Measurements from ENCODE around the gene SPINT3. TPM values are rescaled to one million over a fixed set of nuclear protein-coding genes. Genes with fewer than 3 reads are reported as not detected.
A peak's percentile ranks its signal among the peaks of the same experiment; 100 is the strongest.

SPINT3 gene, protein sequence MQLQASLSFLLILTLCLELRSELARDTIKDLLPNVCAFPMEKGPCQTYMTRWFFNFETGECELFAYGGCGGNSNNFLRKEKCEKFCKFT
- total RNA-seq (2014; rRNA removed; shearing (Covaris generic)) = not detected in 2 replicates

DNA sequence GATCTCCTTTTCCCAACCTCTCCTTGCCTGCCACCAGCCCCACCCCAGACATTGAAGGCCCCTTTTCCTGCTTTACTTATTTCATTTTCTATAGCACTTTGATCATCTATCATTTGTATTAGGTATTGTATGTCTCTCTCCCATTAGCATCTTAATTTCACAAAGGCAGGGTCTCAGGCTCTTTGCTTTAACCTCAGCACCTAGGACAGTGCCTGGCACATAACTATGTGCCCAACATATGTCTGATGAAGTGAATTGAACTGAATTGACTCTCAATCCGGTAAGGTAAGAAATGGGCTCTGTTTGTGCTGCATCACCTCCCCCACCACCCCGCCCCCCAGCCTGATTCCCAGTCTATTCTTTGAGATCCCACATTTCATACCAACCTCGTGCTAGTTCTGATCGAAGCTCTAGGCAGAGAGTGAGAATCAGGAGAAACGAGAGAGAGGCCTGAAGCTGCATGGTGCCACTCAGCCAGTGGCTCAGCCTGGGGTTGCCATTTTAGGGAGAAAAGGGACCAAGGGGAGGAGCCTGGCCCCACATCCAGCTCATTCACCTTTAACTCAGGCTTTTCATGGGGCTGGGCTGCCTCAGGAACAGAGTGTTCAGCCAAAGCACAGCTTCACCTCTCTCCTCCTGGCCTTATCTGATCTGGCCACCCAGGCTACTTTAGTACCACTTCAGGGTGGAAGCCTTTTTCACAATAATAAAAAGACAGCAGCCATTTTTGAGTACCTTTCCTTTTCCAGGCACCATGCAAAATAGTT, at the start of gene SPINT3:
Gene SPINT3 (minus strand): TSS at position 476 of the 767 bp plus-strand sequence. CDS start 14 bp downstream, at position 462.
- DNase-seq (ENCODE audit: low read depth) = no peak

DNA sequence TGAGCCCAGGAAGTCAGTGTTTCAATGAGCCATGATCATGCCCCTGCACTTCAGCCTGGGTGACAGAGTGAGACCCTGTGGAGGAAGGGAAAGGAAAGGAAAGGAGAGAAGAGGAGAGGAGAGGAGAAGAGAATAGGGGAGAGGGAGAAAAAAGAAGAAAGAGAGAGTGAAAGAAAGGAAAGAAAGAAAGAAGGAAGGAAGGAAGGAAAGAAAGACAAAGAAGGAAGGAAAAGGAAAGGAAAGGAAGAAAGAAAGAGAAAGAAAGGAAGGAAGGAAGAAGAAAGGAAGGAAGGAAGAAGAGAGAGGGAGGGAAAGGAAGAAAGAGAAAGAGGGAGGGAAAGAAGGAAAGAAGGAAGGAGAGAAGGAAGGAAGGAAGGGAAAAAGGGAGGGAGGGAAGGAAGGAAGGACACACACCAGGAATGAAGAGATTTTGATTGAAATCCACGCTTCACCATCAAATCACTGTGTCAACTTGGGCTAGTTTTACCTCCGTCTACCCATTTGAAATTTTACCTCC, 49.4 kb upstream of the SPINT3 start:
- DNase-seq (ENCODE audit: low read depth) = no peak

GRCh38 chr20:45555198-45555597, 39.8 kb upstream of the SPINT3 start:
- no peak for DNase-seq (ENCODE audit: low read depth)

DNA sequence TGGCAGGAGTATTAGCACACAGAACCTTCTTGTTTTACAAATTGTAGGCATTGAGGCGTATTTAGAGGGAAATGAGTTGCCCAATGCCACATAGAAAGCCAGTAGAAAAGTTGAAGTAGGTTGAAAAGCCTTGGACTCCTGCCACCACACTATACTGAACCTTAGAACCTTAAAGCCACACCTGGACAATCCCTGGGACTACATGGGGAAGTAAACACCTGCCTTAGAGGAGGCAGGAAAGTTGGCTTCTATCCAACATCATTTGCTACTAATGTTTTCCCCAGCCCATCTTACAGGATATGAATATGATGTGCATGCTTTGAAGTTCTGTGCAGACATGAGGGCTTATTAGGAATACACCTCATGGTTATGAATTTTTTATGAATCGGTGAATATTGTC, 37.0 kb upstream of the SPINT3 start:
- no peak for DNase-seq (ENCODE audit: low read depth)

DNA sequence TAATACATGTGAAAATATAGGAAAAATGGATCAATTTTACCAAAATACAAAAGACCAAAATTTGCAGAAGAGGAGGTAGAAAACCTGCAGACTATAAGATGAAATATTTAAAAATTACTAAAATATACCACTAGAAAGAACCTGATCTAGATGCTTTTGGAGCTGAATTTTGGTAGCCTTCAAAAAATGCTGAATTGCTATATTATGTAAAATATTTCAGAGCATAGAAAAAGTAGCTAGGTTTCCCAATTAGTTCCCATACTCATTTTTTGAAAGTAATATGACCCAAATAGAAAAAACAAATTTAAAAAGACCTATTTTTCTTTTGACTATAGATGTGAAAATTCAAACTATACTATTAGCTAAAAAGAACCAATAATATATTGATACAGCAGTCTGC, 35.3 kb upstream of the SPINT3 start:
- no peak for DNase-seq (ENCODE audit: low read depth)

DNA sequence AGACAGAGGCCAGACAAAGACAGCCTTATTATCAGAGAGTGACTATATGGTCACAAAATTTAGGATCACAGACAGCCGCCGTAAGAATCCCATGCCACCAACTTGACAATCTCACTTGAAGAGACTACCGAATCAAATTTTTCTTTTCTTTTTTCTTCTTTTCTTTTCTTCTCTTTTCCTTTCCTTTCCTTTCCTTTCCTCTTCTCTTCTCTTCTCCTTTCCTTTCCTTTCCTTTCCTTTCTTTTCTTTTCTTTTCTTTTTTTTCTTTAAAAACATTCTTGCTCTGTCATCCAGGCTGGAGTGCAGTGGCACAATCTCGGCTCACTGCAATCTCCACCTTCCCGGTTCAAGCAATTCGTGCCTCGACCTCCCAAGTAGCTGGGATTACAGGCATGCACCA, 33.0 kb upstream of the SPINT3 start:
- no peak for DNase-seq (ENCODE audit: low read depth)

DNA sequence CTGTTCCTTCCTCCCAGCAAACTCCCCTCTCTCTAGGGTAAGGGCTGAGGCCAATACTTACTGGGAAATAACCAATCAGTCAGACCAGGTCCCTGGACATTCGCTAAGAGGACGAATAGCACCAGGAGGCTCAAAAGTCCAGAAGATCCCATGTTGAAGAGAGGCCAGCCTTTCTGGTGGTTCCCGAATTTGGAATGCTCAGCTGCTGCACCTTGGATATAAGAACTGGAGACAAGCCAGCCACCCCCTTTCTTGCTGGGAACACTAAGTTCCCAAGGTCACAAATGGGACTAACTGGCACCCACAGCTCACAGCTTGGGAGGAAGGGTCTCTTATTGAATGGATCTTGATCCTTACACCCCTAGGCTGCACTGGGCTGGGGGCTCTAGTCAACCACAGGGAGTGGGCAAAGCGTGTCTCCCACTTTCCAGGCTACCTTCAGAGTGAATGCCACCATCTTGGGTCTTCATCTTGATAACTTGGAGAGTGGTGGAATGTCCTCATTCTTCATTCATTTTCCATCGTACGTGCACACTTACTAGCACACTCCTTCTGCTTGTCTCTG, 31.9 kb upstream of the SPINT3 start, which contains the start of gene EPPIN:
Gene EPPIN (minus strand): TSS at position 196 of the 565 bp plus-strand sequence. CDS start 44 bp downstream, at position 152.
- no peak for DNase-seq (ENCODE audit: low read depth)

GRCh38 chr20:45545754-45546453, 30.5 kb upstream of the SPINT3 start:
- DNase-seq (ENCODE audit: low read depth) = peak; percentile 54

DNA sequence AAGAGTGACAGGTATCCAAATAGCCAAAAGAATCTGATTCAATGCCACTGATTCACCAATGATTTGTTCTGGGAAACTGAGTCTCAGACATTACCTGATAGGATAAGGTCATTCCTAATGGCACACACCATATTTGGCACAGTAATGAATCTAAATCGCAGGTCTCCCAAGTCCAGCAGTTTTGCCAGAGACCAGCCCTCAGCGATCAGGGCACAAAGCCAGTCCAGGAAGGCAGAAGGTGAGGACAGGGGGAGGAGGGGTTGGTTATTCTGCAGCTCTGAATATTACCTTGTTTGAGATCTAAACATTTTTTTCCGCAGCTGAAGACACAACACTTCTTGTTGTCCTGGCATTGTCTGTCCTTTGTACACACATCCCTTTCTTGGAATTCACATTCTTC, 29.9 kb upstream of the SPINT3 start:
- no peak for DNase-seq (ENCODE audit: low read depth)

DNA sequence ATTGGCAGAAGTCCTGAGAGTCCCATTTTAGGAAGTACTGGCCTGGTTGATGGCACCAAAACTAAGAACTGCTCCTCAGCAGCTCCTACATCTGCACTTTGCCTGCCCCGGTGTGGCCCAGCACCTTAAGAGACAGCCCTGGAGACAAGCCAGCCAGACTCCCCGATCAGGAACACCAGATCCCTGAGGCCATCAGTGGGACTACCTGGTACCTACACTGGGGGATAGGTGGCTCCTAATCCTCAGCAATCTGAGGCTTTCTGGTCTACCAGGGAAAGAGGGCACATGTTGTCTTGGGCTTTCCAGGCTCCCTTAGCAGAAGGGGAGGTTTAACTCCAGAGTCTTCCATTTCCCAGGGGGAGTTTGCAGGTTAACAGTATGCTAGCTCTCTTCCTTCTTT, 24.0 kb upstream of the SPINT3 start, which contains the start of gene WFDC6:
Gene WFDC6 (minus strand): TSS at position 101 of the 400 bp plus-strand sequence. CDS start 75 bp downstream, at position 26.
- DNase-seq (ENCODE audit: low read depth) = no peak

- peak; percentile 80 for DNase-seq (ENCODE audit: low read depth)
Measured at GRCh38 chr20:45538209-45538799, 22.9 kb upstream of the SPINT3 start.

DNA sequence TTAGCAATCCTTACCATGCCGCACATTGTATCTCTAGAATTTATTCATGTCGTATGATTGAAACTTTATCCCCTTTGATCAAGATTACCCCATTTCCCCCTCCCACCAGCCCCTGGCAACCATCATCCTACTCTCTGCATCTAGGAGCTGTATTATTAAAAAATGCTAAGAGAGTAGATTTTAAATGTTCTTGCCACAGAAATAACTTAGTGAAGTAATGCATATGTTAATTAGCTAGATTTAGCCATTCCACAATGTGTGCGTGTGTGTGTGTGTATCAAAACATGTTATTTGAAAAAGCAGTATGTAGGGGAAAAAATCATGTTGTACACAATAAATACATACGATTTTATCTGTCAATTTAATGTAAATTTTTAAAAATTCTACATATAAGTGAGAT, 11.9 kb upstream of the SPINT3 start:
- no peak for DNase-seq (ENCODE audit: low read depth)

DNA sequence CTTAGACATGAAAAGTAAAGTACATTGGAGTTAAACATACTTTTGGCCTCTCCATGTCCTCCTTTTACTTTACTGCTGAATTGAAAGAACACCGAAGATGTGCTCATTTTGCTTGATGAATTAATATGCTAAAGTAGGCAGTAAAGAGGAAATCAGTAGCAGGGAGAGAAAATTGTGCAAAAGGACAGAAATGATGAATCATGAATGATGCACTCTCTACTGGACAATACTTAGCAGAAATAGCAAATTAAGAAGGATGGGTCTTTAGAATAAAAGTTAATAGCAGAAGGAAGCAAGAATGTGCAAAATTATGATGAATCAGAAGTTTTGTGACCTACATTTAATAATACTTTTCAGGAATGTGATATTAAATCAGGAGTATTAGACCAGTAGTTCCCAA, 8.4 kb upstream of the SPINT3 start:
- DNase-seq (ENCODE audit: low read depth) = no peak

GRCh38 chr20:45518282-45518681, 2.9 kb upstream of the SPINT3 start:
- DNase-seq (ENCODE audit: low read depth) = peak; percentile 35

- peak; percentile 23 for DNase-seq (ENCODE audit: low read depth)
Measured at GRCh38 chr20:45510242-45510862, 5.1 kb downstream of the SPINT3 start.

DNA sequence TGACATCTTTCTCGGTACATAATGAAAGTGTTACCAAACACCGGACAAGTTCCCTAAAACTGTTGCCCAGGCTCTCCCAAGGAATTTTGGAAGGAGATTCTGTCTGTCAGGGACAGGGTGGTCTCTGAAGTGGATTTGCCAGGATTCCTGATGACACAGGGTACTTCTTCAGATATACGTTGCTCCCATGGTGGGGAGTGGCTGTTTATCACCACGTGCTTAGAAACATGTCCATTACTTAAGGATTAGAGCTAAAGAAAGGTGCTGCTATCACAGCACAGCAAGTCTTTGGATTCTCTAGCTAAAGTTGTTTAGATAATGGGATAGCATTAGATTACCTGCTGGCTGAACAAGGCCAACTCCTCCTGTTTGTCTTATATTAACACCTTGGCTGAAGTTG, 6.3 kb downstream of the SPINT3 start:
- no peak for DNase-seq (ENCODE audit: low read depth)

DNA sequence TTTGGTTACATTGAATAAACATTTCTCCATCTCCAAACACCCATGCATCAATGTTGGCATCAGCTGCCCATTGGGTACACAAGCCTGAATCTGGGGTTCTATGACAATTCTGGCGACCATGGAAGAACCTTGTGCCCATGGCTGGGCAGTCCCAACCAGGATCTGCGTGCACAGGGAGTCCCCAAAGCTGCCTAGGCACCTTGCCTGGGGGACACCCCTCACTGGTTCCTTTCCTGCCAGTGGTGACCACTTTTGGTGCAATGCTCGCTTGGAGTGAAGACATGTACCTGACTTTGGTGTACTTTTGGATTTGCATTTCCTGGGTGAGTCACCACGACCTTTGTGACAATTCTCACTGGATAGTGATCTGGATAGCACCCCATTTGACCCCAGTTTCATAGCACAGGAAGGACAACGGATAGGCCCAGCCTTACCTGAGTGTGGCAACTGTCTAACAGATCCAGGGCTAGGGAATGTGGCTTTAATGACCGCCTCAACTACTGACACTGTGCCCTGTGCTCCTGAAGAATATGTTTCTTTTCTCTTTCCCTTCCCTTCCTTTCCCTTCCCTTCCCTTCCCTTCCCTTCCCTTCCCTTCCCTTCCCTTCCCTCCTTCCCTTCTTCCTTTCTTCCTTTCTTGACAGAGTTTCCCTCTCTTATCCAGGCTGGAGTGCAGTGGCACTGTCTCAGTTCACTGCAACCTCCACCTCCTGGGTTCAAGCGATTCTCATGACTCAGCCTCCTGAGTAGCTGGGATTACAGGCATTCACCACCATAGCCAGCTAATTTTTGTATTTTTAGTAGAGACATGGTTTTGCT, 7.1 kb downstream of the SPINT3 start:
- no peak for DNase-seq (ENCODE audit: low read depth)

- DNase-seq (ENCODE audit: low read depth) = peak; percentile 37
Measured at GRCh38 chr20:45507011-45507820, 8.2 kb downstream of the SPINT3 start.

DNA sequence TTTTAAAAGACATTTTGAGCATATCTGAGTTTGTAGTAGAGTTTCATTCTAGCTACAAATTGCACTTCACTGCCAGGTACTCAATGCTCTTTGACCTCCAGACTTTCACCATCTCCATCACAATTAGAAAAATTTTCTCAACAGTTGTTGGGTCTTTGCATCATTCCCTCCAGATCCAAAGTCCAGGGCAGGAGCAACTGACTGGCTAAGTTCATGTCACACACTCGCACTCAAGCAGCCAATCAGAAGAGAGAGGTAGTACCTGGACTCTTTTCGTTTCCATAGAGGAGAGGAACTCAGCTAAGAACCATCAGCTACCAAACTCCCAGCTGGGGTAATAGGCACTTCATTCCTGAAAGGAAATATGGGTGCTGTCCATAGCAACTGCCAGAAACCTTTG, 9.0 kb downstream of the SPINT3 start:
- DNase-seq (ENCODE audit: low read depth) = no peak

GRCh38 chr20:45503403-45503802, 12.0 kb downstream of the SPINT3 start:
- no peak for DNase-seq (ENCODE audit: low read depth)

All from RPMI7951 (cell line).